Fibroblast of lung (primary cell): ENCODE measurements around the gene ADGRB3. TPM values are rescaled to one million over a fixed set of nuclear protein-coding genes. Genes with fewer than 3 reads are reported as not detected.

ENCODE experiments used
- DNase-seq, 2 donors: peaks; one replicate each; pipeline versions ENCODE4 v3.0.0 to v3.0.0-alpha.2; 2010; ENCODE audit warnings: low read depth in 2 of 2
- H2AFZ ChIP-seq: 2 replicates; pipeline ENCODE4 v1.5.1; 2012; ENCODE audit warnings: low read length, control low read depth, inconsistent platforms
- H3K27ac ChIP-seq: 2 replicates; pipeline ENCODE4 v1.5.1; 2011; ENCODE audit warnings: low read length, control low read depth; ENCODE audit not compliant: insufficient read depth
- H3K27me3 ChIP-seq: 2 replicates; pipeline ENCODE4 v1.5.1; 2011; ENCODE audit warnings: mild to moderate bottlenecking, low read length; ENCODE audit not compliant: control insufficient read depth, insufficient read depth
- H3K36me3 ChIP-seq: 2 replicates; pipeline ENCODE4 v1.5.1; 2011; ENCODE audit warnings: low read length; ENCODE audit not compliant: control insufficient read depth, insufficient read depth
- H3K4me1 ChIP-seq: 2 replicates; pipeline ENCODE4 v1.5.1; 2011; ENCODE audit warnings: low read length; ENCODE audit not compliant: control insufficient read depth, insufficient read depth; ENCODE audit errors: extremely low read depth
- H3K4me2 ChIP-seq: 2 replicates; pipeline ENCODE4 v1.5.1; 2011; ENCODE audit warnings: low read length, control low read depth; ENCODE audit not compliant: insufficient read depth; ENCODE audit errors: extremely low read depth
- H3K4me3 ChIP-seq, 4 experiments: fragments of 200-600 bp in 1 of 4; sonication (generic) in 1 of 4; replicated peaks in 1 of 4; 2 replicates each; pipeline ENCODE4 v1.5.1; 2011 to 2016; ENCODE audit warnings: low read length in 4 of 4, low read depth in 3 of 4, mild to moderate bottlenecking in 3 of 4, control low read depth in 2 of 4, inconsistent platforms in 1 of 4, mixed read lengths in 1 of 4; ENCODE audit not compliant: insufficient read depth in 1 of 4; ENCODE audit errors: control extremely low read depth in 1 of 4
- H3K79me2 ChIP-seq: 2 replicates; pipeline ENCODE4 v1.5.1; 2012; ENCODE audit warnings: mild to moderate bottlenecking, low read length, inconsistent platforms; ENCODE audit not compliant: control insufficient read depth, insufficient read depth
- H3K9ac ChIP-seq: 2 replicates; pipeline ENCODE4 v1.5.1; 2011; ENCODE audit warnings: mild to moderate bottlenecking, low read length, control low read depth; ENCODE audit not compliant: insufficient read depth
- H3K9me3 ChIP-seq: 2 replicates; pipeline ENCODE4 v1.5.1; 2012; ENCODE audit warnings: low read depth, low read length; ENCODE audit not compliant: control insufficient read depth, insufficient read depth
- H4K20me1 ChIP-seq: 2 replicates; pipeline ENCODE4 v1.5.1; 2011; ENCODE audit warnings: low read length; ENCODE audit not compliant: control insufficient read depth, insufficient read depth; ENCODE audit errors: extremely low read depth
- CTCF ChIP-seq, 2 donors: IDR thresholded peaks in 1 of 2; conservative IDR thresholded peaks in 1 of 2; 1 replicate in 1 of 2; 2 replicates in 1 of 2; pipeline ENCODE4 v1.5.1; 2011 to 2012; ENCODE audit warnings: low read length in 2 of 2, control low read depth in 1 of 2, inconsistent platforms in 1 of 2, low read depth in 1 of 2, mild to moderate bottlenecking in 1 of 2
- EZH2 ChIP-seq: IDR thresholded peaks from 2 replicates; pipeline ENCODE4 v1.5.1; 2012; ENCODE audit warnings: low read length, control low read depth, mild to moderate bottlenecking; ENCODE audit errors: missing control alignments
- polyA plus RNA-seq, 2 donors: library from polyadenylated mRNA; depleted of rRNA in 1 of 2; stranded (reverse) in 1 of 2; unstranded in 1 of 2; fragments of >200 nt; gene quantifications; 2 replicates each; pipeline ENCODE4 v1.2.1, GENCODE V29; 2011 to 2012; ENCODE audit warnings: missing spikeins in 1 of 2
- total RNA-seq: library from RNA; depleted of rRNA; stranded (reverse); fragments of >200 nt; gene quantifications from 2 replicates; pipeline ENCODE4 v1.2.1, GENCODE V29; 2014

ADGRB3 gene
- total and polyA plus RNA-seq, 2 donors (not counting 1 experiment from before 2014, with no cell fraction given), result 0.33 TPM; not detected in 1

DNA sequence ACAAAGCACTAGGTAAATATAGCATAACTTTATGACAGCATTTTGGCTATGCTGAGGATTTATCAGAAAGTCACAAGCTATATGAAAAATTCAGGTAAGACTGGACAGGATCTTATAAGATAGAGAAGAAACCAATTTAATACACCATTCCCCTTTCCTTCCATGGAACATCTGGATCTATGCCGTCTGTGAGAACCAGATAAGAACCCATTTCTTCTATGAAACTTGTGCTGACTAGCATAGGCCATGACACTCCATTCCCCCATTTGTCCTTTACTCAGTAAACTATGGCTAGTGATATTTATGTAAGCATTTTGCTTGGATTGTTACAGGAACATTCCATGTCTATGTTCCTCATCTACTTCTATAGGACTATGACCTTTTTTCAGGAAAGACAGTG lies 437.7 kb downstream of the ADGRB3 start:
- Histone ChIP-seq H2AFZ (no peak overlapping the region), H3K36me3 (no peaks in the 10 kb centered on the region), H3K9ac (no peak overlapping the region), H3K27ac (no peak overlapping the region), H3K9me3 (no peaks in the 10 kb centered on the region), H3K4me3 (no peak overlapping the region), H3K79me2 (no peaks in the 10 kb centered on the region), H3K4me2 (no peak overlapping the region), H3K4me1 (no peaks in the 10 kb centered on the region), H4K20me1 (no peaks in the 10 kb centered on the region), H3K27me3 (no peaks in the 10 kb centered on the region)
- DNase-seq, result no peak
- TF ChIP-seq CTCF (conservative IDR thresholded peaks at IDR 0.05 in 1 of 2, IDR thresholded peaks at IDR 0.05 in 1 of 2; ENCODE audit: low read depth in 1 of 2, low read length in 2 of 2) (no peak), EZH2 (no peak)

DNA sequence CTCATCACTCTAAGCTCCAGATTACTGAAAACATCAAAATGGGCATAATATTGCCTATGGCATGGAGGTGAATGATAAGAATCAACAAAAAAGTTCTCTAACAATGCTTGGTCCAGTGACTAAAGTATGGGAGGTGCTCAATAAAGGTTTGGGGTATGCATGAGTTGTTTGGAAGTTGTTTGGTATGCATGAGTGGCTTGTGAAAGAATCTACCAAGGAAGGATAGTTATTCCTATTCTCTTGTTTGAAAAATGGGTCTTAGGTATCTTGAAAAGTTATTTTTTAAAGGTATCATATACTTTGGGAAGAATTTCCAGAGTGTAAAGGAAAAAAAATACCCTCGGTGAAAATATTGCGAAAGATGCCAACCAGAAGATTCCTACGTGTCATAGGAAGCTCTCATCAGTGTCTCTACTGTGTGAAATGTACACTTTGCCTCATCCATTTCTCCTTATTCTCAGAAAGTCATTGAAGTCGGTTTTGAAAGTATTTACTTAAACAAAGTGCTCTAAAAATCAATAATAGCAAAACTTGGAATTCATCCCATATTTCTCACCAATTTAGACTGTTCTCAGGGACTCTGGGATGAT lies 449.8 kb downstream of the ADGRB3 start:
- DNase-seq, result peak; percentile 2 to 50
- Histone ChIP-seq H3K4me3 (no peak overlapping the region), H3K36me3 (no peaks in the 10 kb centered on the region), H3K9ac (no peak overlapping the region), H2AFZ (no peak overlapping the region), H3K27me3 (no peaks in the 10 kb centered on the region), H3K27ac (no peak overlapping the region), H3K79me2 (no peaks in the 10 kb centered on the region), H3K4me1 (no peaks in the 10 kb centered on the region), H3K9me3 (no peaks in the 10 kb centered on the region), H3K4me2 (no peak overlapping the region), H4K20me1 (no peaks in the 10 kb centered on the region)
- TF ChIP-seq EZH2 (no peak), CTCF (conservative IDR thresholded peaks at IDR 0.05 in 1 of 2, IDR thresholded peaks at IDR 0.05 in 1 of 2; ENCODE audit: low read depth in 1 of 2, low read length in 2 of 2) (no peak)

DNA sequence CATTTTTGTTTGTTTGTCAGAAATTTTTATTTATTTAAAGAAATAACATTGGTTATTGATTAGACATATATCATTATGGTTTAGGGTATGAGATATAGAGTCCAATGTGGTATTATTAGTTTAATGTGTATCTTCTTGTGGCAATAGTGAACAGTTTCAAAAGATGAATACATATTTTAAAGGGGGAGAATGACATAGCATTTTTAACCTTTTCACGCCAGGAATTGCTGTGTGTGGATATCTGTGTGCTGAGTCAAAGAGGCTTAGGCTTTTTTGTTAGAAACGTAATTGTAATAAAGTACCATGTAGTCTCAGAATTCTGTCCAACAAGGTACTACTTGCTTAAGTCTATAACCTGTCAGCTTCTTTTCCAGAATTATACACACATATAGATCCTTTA lies 451.6 kb downstream of the ADGRB3 start:
- no peaks in the 10 kb centered on the region for H3K36me3 ChIP-seq
- H3K4me1 ChIP-seq, result no peaks in the 10 kb centered on the region
- peak in 1 of 2 donors; percentile 27 for DNase-seq
- TF ChIP-seq CTCF (conservative IDR thresholded peaks at IDR 0.05 in 1 of 2, IDR thresholded peaks at IDR 0.05 in 1 of 2; ENCODE audit: low read depth in 1 of 2, low read length in 2 of 2) (no peak), EZH2 (no peak)
- no peak overlapping the region for H3K9ac ChIP-seq
- no peaks in the 10 kb centered on the region for H3K79me2 ChIP-seq
- no peak overlapping the region for H3K4me3 ChIP-seq
- H3K27ac ChIP-seq, result no peak overlapping the region
- no peak overlapping the region for H3K4me2 ChIP-seq
- no peaks in the 10 kb centered on the region for H4K20me1 ChIP-seq
- no peak overlapping the region for H2AFZ ChIP-seq
- H3K9me3 ChIP-seq, result no peaks in the 10 kb centered on the region
- no peaks in the 10 kb centered on the region for H3K27me3 ChIP-seq
